Breast epithelium (tissue), 4 donors: ENCODE results near the gene ALDH1L1. TPM values are rescaled to one million over a fixed set of nuclear protein-coding genes. Genes with fewer than 3 reads are reported as not detected.

Experiments
- DNase-seq, 2 donors: peaks; one replicate each; pipeline ENCODE4 v3.0.0-alpha.2; 2019; ENCODE audit warnings: low spot score in 2 of 2
- H3K27ac ChIP-seq, 2 donors: fragments of 200-600 bp; sonication (generic) in 1 of 2; one replicate each; pipeline ENCODE4 v1.5.1; 2016 to 2019; ENCODE audit warnings: mild to moderate bottlenecking in 1 of 2
- H3K27me3 ChIP-seq, 2 donors: fragments of 200-600 bp; sonication (generic) in 1 of 2; one replicate each; pipeline versions ENCODE4 v1.5.1 to v1.6.0; 2017 to 2019; ENCODE audit warnings: control low read depth in 1 of 2, mild to moderate bottlenecking in 1 of 2
- H3K36me3 ChIP-seq: fragments of 200-600 bp; one replicate; pipeline ENCODE4 v1.5.1; 2019
- H3K4me1 ChIP-seq, 2 donors: fragments of 200-600 bp; sonication (generic); one replicate each; pipeline ENCODE4 v1.5.1; 2016 to 2019; ENCODE audit warnings: control low read depth in 1 of 2
- H3K4me3 ChIP-seq, 3 donors: fragments of 200-600 bp; sonication (generic); 1 replicate in 2 of 3; 2 replicates in 1 of 3; pipeline ENCODE4 v1.5.1; 2016 to 2019; ENCODE audit warnings: mild to moderate bottlenecking in 3 of 3, moderate library complexity in 2 of 3
- H3K9me3 ChIP-seq, 2 donors: fragments of 200-600 bp; sonication (generic) in 1 of 2; one replicate each; pipeline ENCODE4 v1.5.1; 2016 to 2019; ENCODE audit warnings: control low read depth in 1 of 2
- POLR2A ChIP-seq: fragments of 450-650 bp; IDR thresholded peaks from one replicate; pipeline ENCODE4 v1.6.1; 2016; ENCODE audit warnings: antibody characterized with exemption, mild to moderate bottlenecking, moderate library complexity
- POLR2AphosphoS5 ChIP-seq, 3 donors: sonication (generic); formaldehyde crosslinking; IDR thresholded peaks; one replicate each; pipeline ENCODE4 v1.6.1; 2017; ENCODE audit warnings: antibody characterized with exemption in 3 of 3
- intact Hi-C: fragments of 100-400 bp; cut with DNase I; formaldehyde crosslinking; loops from one replicate; pipeline ENCODE4 v1.15.1; 2023; ENCODE audit warnings: low total_unique reads
- total RNA-seq, 3 donors: library from RNA; depleted of rRNA; stranded (reverse); fragments of >200 nt; gene quantifications; one replicate each; pipeline ENCODE4 v1.1.0, GENCODE V29; 2016
- TF ChIP-seq, protein P1 (sequence below), 3 donors: fragments of 450-650 bp; IDR thresholded peaks; one replicate each; pipeline ENCODE4 v1.5.1; 2016 to 2017; ENCODE audit warnings: antibody characterized with exemption in 3 of 3, mild to moderate bottlenecking in 3 of 3, moderate library complexity in 3 of 3

ALDH1L1 gene
- total RNA-seq, 3 donors from 2014 or later, result 10.8 to 88.3 (median 29.0) TPM

GRCh38 chr3:126116526-126116925 lies 63.9 kb downstream of the ALDH1L1 start:
- no peaks in the 10 kb centered on the region for H3K9me3 ChIP-seq
- TF ChIP-seq POLR2AphosphoS5 (IDR thresholded peaks at IDR 0.05), result no peak
- TF ChIP-seq POLR2A, result no peak
- TF ChIP-seq, protein P1, sequence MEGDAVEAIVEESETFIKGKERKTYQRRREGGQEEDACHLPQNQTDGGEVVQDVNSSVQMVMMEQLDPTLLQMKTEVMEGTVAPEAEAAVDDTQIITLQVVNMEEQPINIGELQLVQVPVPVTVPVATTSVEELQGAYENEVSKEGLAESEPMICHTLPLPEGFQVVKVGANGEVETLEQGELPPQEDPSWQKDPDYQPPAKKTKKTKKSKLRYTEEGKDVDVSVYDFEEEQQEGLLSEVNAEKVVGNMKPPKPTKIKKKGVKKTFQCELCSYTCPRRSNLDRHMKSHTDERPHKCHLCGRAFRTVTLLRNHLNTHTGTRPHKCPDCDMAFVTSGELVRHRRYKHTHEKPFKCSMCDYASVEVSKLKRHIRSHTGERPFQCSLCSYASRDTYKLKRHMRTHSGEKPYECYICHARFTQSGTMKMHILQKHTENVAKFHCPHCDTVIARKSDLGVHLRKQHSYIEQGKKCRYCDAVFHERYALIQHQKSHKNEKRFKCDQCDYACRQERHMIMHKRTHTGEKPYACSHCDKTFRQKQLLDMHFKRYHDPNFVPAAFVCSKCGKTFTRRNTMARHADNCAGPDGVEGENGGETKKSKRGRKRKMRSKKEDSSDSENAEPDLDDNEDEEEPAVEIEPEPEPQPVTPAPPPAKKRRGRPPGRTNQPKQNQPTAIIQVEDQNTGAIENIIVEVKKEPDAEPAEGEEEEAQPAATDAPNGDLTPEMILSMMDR (IDR thresholded peaks at IDR 0.05), result no peak
- no peaks in the 10 kb centered on the region for H3K36me3 ChIP-seq
- no peaks in the 10 kb centered on the region for H3K27me3 ChIP-seq
- DNase-seq, result peak in 1 of 2 donors; percentile 38
- intact Hi-C loops, result no loop called here
- H3K4me3 ChIP-seq, result no peak overlapping the region
- H3K27ac ChIP-seq, result no peak overlapping the region
- H3K4me1 ChIP-seq, result no peaks in the 10 kb centered on the region

- DNase-seq, result peak in 1 of 2 donors; percentile 39
- intact Hi-C loops, result no loop called here
These were observed 65.7 kb downstream of the ALDH1L1 start for GRCh38 chr3:126114443-126115386.

DNA sequence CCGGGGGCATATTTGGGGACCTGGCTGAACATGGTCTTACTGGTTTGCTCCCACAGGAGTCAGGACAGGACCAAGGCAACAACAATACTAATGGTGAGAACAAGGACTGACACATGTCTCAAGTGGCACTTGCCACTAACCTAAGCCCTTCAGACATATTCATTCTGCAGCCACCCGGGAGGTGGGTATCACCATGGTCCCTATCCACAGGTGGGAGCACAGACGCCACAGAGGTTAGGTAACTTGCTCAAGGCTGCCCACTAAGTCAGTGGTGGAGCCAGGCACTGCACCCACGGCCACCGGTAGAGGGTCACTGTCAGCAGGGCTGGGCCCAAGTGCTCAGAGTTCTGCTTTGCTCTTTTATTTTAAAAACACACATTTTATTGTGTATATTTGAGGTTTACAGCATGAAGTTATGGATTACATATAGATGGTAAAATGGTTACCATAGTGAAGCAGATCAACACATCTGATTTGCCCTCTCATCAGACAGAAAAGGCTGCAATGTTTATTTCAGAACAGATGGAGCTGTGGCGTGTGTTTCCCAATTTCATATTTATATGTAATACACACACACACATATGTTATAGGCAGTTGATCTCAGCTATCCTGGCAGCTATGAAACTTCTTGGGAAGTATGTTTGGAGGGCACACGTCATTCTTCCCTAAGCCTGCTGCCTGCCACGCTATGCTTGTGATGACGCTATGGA lies 66.5 kb downstream of the ALDH1L1 start:
- no peaks in the 10 kb centered on the region for H3K36me3 ChIP-seq
- H3K27ac ChIP-seq, result no peak overlapping the region
- H3K4me3 ChIP-seq, result no peak overlapping the region
- H3K4me1 ChIP-seq, result no peaks in the 10 kb centered on the region
- H3K9me3 ChIP-seq, result no peaks in the 10 kb centered on the region
- intact Hi-C loops, result no loop called here
- no peaks in the 10 kb centered on the region for H3K27me3 ChIP-seq
- no peak for DNase-seq
- no peak for TF ChIP-seq POLR2AphosphoS5 (IDR thresholded peaks at IDR 0.05)
- TF ChIP-seq POLR2A, result no peak
- TF ChIP-seq, protein P1 (IDR thresholded peaks at IDR 0.05), result no peak

More at GRCh38 chr3:126114443-126115386, 65.7 kb downstream of the ALDH1L1 start:
- Histone ChIP-seq H3K4me1 (no peaks in the 10 kb centered on the region), H3K27ac (no peak overlapping the region), H3K36me3 (no peaks in the 10 kb centered on the region), H3K4me3 (no peak overlapping the region), H3K9me3 (no peaks in the 10 kb centered on the region), H3K27me3 (no peaks in the 10 kb centered on the region)
- TF ChIP-seq POLR2A (no peak), POLR2AphosphoS5 (IDR thresholded peaks at IDR 0.05) (no peak)
- TF ChIP-seq, protein P1 (IDR thresholded peaks at IDR 0.05), result no peak

DNA sequence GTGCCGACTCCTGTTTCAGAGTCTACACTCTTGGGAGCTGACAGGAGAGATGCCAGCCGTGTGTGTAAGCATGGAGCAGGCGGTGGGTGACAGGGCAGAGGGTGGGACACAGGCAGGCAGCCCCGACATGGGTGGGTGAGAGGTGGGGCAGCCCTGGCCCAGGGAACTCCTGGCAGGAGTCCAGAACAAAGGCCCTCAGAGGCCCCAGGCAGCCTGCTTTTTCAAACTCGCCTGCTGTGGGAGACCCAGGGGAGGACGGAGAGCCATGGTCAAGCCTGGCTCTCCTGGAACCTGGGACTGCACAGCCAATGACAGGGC lies 67.2 kb downstream of the ALDH1L1 start:
- TF ChIP-seq POLR2A (no peak), POLR2AphosphoS5 (IDR thresholded peaks at IDR 0.05) (no peak)
- TF ChIP-seq, protein P1 (IDR thresholded peaks at IDR 0.05), result no peak
- no peak overlapping the region for H3K27ac ChIP-seq
- H3K4me1 ChIP-seq, result no peaks in the 10 kb centered on the region
- H3K36me3 ChIP-seq, result no peaks in the 10 kb centered on the region
- intact Hi-C loops, result no loop called here
- H3K27me3 ChIP-seq, result no peaks in the 10 kb centered on the region
- DNase-seq, result peak in 1 of 2 donors; percentile 33
- H3K4me3 ChIP-seq, result no peak overlapping the region
- no peaks in the 10 kb centered on the region for H3K9me3 ChIP-seq
